Natural killer cell (primary cell): Measurements from ENCODE around the gene KRT13. TPM values are rescaled to one million over a fixed set of nuclear protein-coding genes. Genes with fewer than 3 reads are reported as not detected.

Experiments used
- ATAC-seq, 3 donors: fragments of 150-1000 bp in 2 of 3; fragments of 200-7000 bp in 1 of 3; cut with Tn5 transposase; 1 replicate in 1 of 3; 2 replicates in 2 of 3; pipeline ENCODE4 v1.10.0; 2021; ENCODE audit warnings: mild to moderate bottlenecking in 2 of 3, moderate library complexity in 2 of 3
- DNase-seq, 2 donors: peaks; one replicate each; pipeline versions ENCODE4 v3.0.0 to v3.0.0-alpha.2; 2013 to 2021; ENCODE audit warnings: mixed read lengths in 1 of 2
- H3K27ac ChIP-seq: one replicate; pipeline ENCODE4 v1.5.1; 2013; ENCODE audit warnings: mild to moderate bottlenecking, low read length
- H3K27me3 ChIP-seq: one replicate; pipeline ENCODE4 v1.6.1; 2013; ENCODE audit warnings: low read length; ENCODE audit not compliant: control insufficient read depth, insufficient read depth
- H3K36me3 ChIP-seq: one replicate; pipeline ENCODE4 v1.6.1; 2013; ENCODE audit warnings: low read length; ENCODE audit not compliant: control insufficient read depth, insufficient read depth
- H3K4me1 ChIP-seq: one replicate; pipeline ENCODE4 v1.6.1; 2013; ENCODE audit warnings: low read length; ENCODE audit not compliant: control insufficient read depth, insufficient read depth
- H3K4me3 ChIP-seq: one replicate; pipeline ENCODE4 v1.5.1; 2013; ENCODE audit warnings: low read length
- H3K9me3 ChIP-seq: one replicate; pipeline ENCODE4 v1.6.1; 2013; ENCODE audit warnings: low read length; ENCODE audit not compliant: control insufficient read depth, insufficient read depth
- H3K27ac Mint-ChIP-seq, 2 donors: one replicate each; pipeline ENCODE4 v1.8.0; 2022; ENCODE audit warnings: mild to moderate bottlenecking in 2 of 2, mixed read lengths in 2 of 2, moderate library complexity in 1 of 2
- H3K27me3 Mint-ChIP-seq, 2 donors: one replicate each; pipeline ENCODE4 v1.8.0; 2022; ENCODE audit warnings: low read depth in 2 of 2, mixed read lengths in 2 of 2
- H3K36me3 Mint-ChIP-seq: one replicate; pipeline ENCODE4 v1.8.0; 2022; ENCODE audit warnings: mixed read lengths
- H3K4me1 Mint-ChIP-seq, 2 donors: one replicate each; pipeline ENCODE4 v1.8.0; 2022; ENCODE audit warnings: mixed read lengths in 2 of 2
- H3K4me3 Mint-ChIP-seq: one replicate; pipeline ENCODE4 v1.8.0; 2022; ENCODE audit warnings: mild to moderate bottlenecking, moderate library complexity, mixed read lengths
- H3K9me3 Mint-ChIP-seq, 2 donors: one replicate each; pipeline ENCODE4 v1.8.0; 2022; ENCODE audit warnings: mixed read lengths in 2 of 2
- CTCF ChIP-seq: fragments of 200-600 bp; IDR thresholded peaks from one replicate; pipeline ENCODE4 v1.8.0; 2022; ENCODE audit warnings: antibody characterized with exemption
- WGBS: methylation state at CpG from one replicate; pipeline ENCODE4 v1.1.7; 2013; ENCODE audit warnings: missing lambda C conversion rate; ENCODE audit not compliant: insufficient coverage; 5-methylcytosine and 5-hydroxymethylcytosine counted together
- intact Hi-C: fragments of 100-400 bp; cut with micrococcal nuclease; formaldehyde crosslinking; loops from one replicate; pipeline ENCODE4 v1.14.2; 2022
- total RNA-seq, 4 donors: library from RNA; stranded (reverse); fragments of 120-200 nt in 1 of 4; gene quantifications; one replicate each; pipeline versions ENCODE4 v1.2.3 to v1.2.4, GENCODE V29; 2013 to 2022

Gene KRT13
- total RNA-seq: not detected
- total RNA-seq (2013): not detected

- no peaks in the 10 kb centered on the region for H3K9me3 ChIP-seq
- Mint-ChIP-seq H3K27me3 (peaks cover 0 to 6% of the 10 kb centered on the region in 2 donors), H3K4me3 (no peak within 1 kb of the TSS), H3K27ac (no peak within 1 kb of the TSS), H3K36me3 (no peaks in the 10 kb centered on the region), H3K9me3 (no peaks in the 10 kb centered on the region), H3K4me1 (no peaks in the 10 kb centered on the region)
- WGBS: 84% methylated on average over 17 of the region's 17 CpGs
- no peak for TF ChIP-seq CTCF
- ATAC-seq: no peak
- DNase-seq: no peak
- H3K36me3 ChIP-seq: no peaks in the 10 kb centered on the region
- no peak within 1 kb of the TSS for H3K4me3 ChIP-seq
- intact Hi-C loops: no loop called here
- no peak within 1 kb of the TSS for H3K27ac ChIP-seq
- no peaks in the 10 kb centered on the region for H3K27me3 ChIP-seq
- H3K4me1 ChIP-seq: no peaks in the 10 kb centered on the region
Measured at GRCh38 chr17:41505007-41505808, at the start of gene KRT13. Gene KRT13, minus strand, starts transcription at chr17:41505612. Its CDS starts 62 bp downstream, at chr17:41505550.

GRCh38 chr17:41553987-41554680, 48.7 kb upstream of the KRT13 start:
- Histone ChIP-seq H3K4me3 (no peak overlapping the region), H3K4me1 (peaks cover 6% of the 10 kb centered on the region), H3K9me3 (no peaks in the 10 kb centered on the region), H3K27ac (no peak overlapping the region), H3K27me3 (peaks cover 5% of the 10 kb centered on the region), H3K36me3 (no peaks in the 10 kb centered on the region)
- no peak overlapping the region for H3K4me3 Mint-ChIP-seq
- H3K4me1 Mint-ChIP-seq: peaks cover 5% of the 10 kb centered on the region in 2 donors
- DNase-seq (no peak), ATAC-seq (no peak)
- no peaks in the 10 kb centered on the region for H3K9me3 Mint-ChIP-seq
- H3K27ac Mint-ChIP-seq: no peak overlapping the region
- 82% methylated on average over 5 of the region's 8 CpGs for WGBS
- intact Hi-C loops: no loop called here
- no peaks in the 10 kb centered on the region for H3K36me3 Mint-ChIP-seq
- peaks cover 26 to 52% of the 10 kb centered on the region in 2 donors for H3K27me3 Mint-ChIP-seq
- TF ChIP-seq CTCF: no peak

GRCh38 chr17:41553176-41553575, 47.8 kb upstream of the KRT13 start:
- Mint-ChIP-seq H3K27me3 (peaks cover 20 to 45% of the 10 kb centered on the region in 2 donors), H3K4me1 (peaks cover 9 to 14% of the 10 kb centered on the region in 2 donors), H3K4me3 (no peak overlapping the region), H3K36me3 (no peaks in the 10 kb centered on the region), H3K27ac (peak overlapping the region in 1 of 2 donors; percentile 48), H3K9me3 (no peaks in the 10 kb centered on the region)
- Histone ChIP-seq H3K36me3 (no peaks in the 10 kb centered on the region), H3K4me1 (peaks cover 16% of the 10 kb centered on the region), H3K27ac (no peak overlapping the region), H3K9me3 (no peaks in the 10 kb centered on the region), H3K4me3 (no peak overlapping the region), H3K27me3 (peaks cover 3% of the 10 kb centered on the region)
- no peak for TF ChIP-seq CTCF
- 75% methylated on average over 4 of the region's 4 CpGs for WGBS
- intact Hi-C loops: no loop called here
- no peak for DNase-seq
- no peak for ATAC-seq
